22Rv1 (cell line): Measurements from ENCODE around the gene ATP11A.

Source experiments
- ZFX ChIP-seq: fragments of 450-650 bp; IDR thresholded peaks from 2 replicates; pipeline ENCODE4 v1.6.1; 2017; ENCODE audit warnings: antibody characterized with exemption, borderline replicate concordance
- TF ChIP-seq, protein P1 (sequence below): fragments of 450-650 bp; IDR thresholded peaks from 2 replicates; pipeline ENCODE4 v1.5.1; 2017; ENCODE audit warnings: mild to moderate bottlenecking

GRCh38 chr13:112877066-112877465 lies 187.2 kb downstream of the ATP11A start:
- TF ChIP-seq, protein P1, sequence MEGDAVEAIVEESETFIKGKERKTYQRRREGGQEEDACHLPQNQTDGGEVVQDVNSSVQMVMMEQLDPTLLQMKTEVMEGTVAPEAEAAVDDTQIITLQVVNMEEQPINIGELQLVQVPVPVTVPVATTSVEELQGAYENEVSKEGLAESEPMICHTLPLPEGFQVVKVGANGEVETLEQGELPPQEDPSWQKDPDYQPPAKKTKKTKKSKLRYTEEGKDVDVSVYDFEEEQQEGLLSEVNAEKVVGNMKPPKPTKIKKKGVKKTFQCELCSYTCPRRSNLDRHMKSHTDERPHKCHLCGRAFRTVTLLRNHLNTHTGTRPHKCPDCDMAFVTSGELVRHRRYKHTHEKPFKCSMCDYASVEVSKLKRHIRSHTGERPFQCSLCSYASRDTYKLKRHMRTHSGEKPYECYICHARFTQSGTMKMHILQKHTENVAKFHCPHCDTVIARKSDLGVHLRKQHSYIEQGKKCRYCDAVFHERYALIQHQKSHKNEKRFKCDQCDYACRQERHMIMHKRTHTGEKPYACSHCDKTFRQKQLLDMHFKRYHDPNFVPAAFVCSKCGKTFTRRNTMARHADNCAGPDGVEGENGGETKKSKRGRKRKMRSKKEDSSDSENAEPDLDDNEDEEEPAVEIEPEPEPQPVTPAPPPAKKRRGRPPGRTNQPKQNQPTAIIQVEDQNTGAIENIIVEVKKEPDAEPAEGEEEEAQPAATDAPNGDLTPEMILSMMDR: no peak
- TF ChIP-seq ZFX: no peak
